Effector memory CD8-positive, alpha-beta T cell (primary cell): ENCODE data around the gene SPATA20.

Experiments
- ATAC-seq: fragments of 150-1000 bp; cut with Tn5 transposase; replicated peaks from 2 replicates; pipeline ENCODE4 v1.10.0; 2021; ENCODE audit warnings: mild to moderate bottlenecking, moderate library complexity
- DNase-seq, 3 experiments: peaks; one replicate each; pipeline ENCODE4 v3.0.0; 2021
- H3K27ac Mint-ChIP-seq, 2 donors: one replicate each; pipeline ENCODE4 v1.8.0; 2022; ENCODE audit warnings: mild to moderate bottlenecking in 2 of 2, mixed read lengths in 2 of 2, moderate library complexity in 2 of 2
- H3K27me3 Mint-ChIP-seq, 2 donors: one replicate each; pipeline ENCODE4 v1.8.0; 2022; ENCODE audit warnings: mixed read lengths in 2 of 2
- H3K36me3 Mint-ChIP-seq: one replicate; pipeline ENCODE4 v1.8.0; 2022; ENCODE audit warnings: mild to moderate bottlenecking, moderate library complexity, mixed read lengths; ENCODE audit not compliant: insufficient read depth
- H3K4me1 Mint-ChIP-seq, 2 donors: one replicate each; pipeline ENCODE4 v1.8.0; 2022; ENCODE audit warnings: low read depth in 2 of 2, mixed read lengths in 2 of 2
- H3K4me3 Mint-ChIP-seq, 2 donors: one replicate each; pipeline ENCODE4 v1.8.0; 2022; ENCODE audit warnings: mild to moderate bottlenecking in 2 of 2, mixed read lengths in 2 of 2, moderate library complexity in 2 of 2
- H3K9me3 Mint-ChIP-seq, 2 donors: one replicate each; pipeline ENCODE4 v1.8.0; 2022; ENCODE audit warnings: mixed read lengths in 2 of 2

Gene SPATA20

GRCh38 chr17:50560931-50561745 lies 14.2 kb downstream of the SPATA20 start:
- peaks cover 10% of the 10 kb centered on the region for H3K36me3 Mint-ChIP-seq
- peaks cover 22 to 29% of the 10 kb centered on the region in 2 donors for H3K4me1 Mint-ChIP-seq
- H3K27ac Mint-ChIP-seq: no peak overlapping the region
- peak overlapping the region; percentile 82 to 86 for H3K4me3 Mint-ChIP-seq
- ATAC-seq: peak; percentile 25
- H3K9me3 Mint-ChIP-seq: no peaks in the 10 kb centered on the region
- H3K27me3 Mint-ChIP-seq: peaks cover 60 to 86% of the 10 kb centered on the region in 2 donors
- peak in 1 of 3 experiments; percentile 16 for DNase-seq

- H3K4me3 Mint-ChIP-seq: peak overlapping the region; percentile 82 to 86
- DNase-seq (no peak), ATAC-seq (no peak)
- H3K4me1 Mint-ChIP-seq: peaks cover 22 to 29% of the 10 kb centered on the region in 2 donors
- peaks cover 10% of the 10 kb centered on the region for H3K36me3 Mint-ChIP-seq
- no peaks in the 10 kb centered on the region for H3K9me3 Mint-ChIP-seq
- H3K27ac Mint-ChIP-seq: no peak overlapping the region
- H3K27me3 Mint-ChIP-seq: peaks cover 66 to 87% of the 10 kb centered on the region in 2 donors
Observed at GRCh38 chr17:50561746-50562141, 14.8 kb downstream of the SPATA20 start.

- DNase-seq (peak in 1 of 3 experiments; percentile 31), ATAC-seq (peak; percentile 3)
- Mint-ChIP-seq H3K4me3 (peak overlapping the region; percentile 65 to 86), H3K36me3 (peaks cover 10% of the 10 kb centered on the region), H3K9me3 (no peaks in the 10 kb centered on the region), H3K4me1 (peaks cover 22 to 29% of the 10 kb centered on the region in 2 donors), H3K27ac (no peak overlapping the region), H3K27me3 (peaks cover 73 to 87% of the 10 kb centered on the region in 2 donors)
Observed at GRCh38 chr17:50562242-50563091, 15.5 kb downstream of the SPATA20 start.

- no peak for DNase-seq
- Mint-ChIP-seq H3K9me3 (no peaks in the 10 kb centered on the region), H3K27me3 (peaks cover 79 to 87% of the 10 kb centered on the region in 2 donors), H3K27ac (no peak overlapping the region), H3K4me1 (peaks cover 26 to 29% of the 10 kb centered on the region in 2 donors), H3K36me3 (peaks cover 10% of the 10 kb centered on the region), H3K4me3 (no peak overlapping the region)
- no peak for ATAC-seq
Observed at GRCh38 chr17:50563092-50563511, 16.1 kb downstream of the SPATA20 start.

GRCh38 chr17:50564916-50565315 lies 17.9 kb downstream of the SPATA20 start:
- H3K36me3 Mint-ChIP-seq: peaks cover 2% of the 10 kb centered on the region
- DNase-seq: no peak

GRCh38 chr17:50565402-50566350 lies 18.7 kb downstream of the SPATA20 start:
- peak in 1 of 3 experiments; percentile 15 for DNase-seq
- no peaks in the 10 kb centered on the region for H3K9me3 Mint-ChIP-seq
- peak; percentile 55 for ATAC-seq
- peaks cover 65 to 81% of the 10 kb centered on the region in 2 donors for H3K27me3 Mint-ChIP-seq
- H3K27ac Mint-ChIP-seq: peak overlapping the region; percentile 38 to 66
- peaks cover 2% of the 10 kb centered on the region for H3K36me3 Mint-ChIP-seq
- no peak overlapping the region for H3K4me3 Mint-ChIP-seq
- peaks cover 14% of the 10 kb centered on the region in 2 donors for H3K4me1 Mint-ChIP-seq

More at GRCh38 chr17:50564916-50565315, 17.9 kb downstream of the SPATA20 start:
- H3K27ac Mint-ChIP-seq: no peak overlapping the region
- H3K27me3 Mint-ChIP-seq: peaks cover 67 to 79% of the 10 kb centered on the region in 2 donors
- no peak overlapping the region for H3K4me3 Mint-ChIP-seq
- H3K9me3 Mint-ChIP-seq: no peaks in the 10 kb centered on the region
- no peak for ATAC-seq
- peaks cover 17 to 18% of the 10 kb centered on the region in 2 donors for H3K4me1 Mint-ChIP-seq

GRCh38 chr17:50566886-50567285 lies 19.9 kb downstream of the SPATA20 start:
- H3K27me3 Mint-ChIP-seq: peaks cover 75 to 91% of the 10 kb centered on the region in 2 donors
- ATAC-seq (no peak), DNase-seq (no peak)
- H3K27ac Mint-ChIP-seq: peak overlapping the region in 1 of 2 donors; percentile 66
- peaks cover 2% of the 10 kb centered on the region for H3K36me3 Mint-ChIP-seq
- H3K9me3 Mint-ChIP-seq: no peaks in the 10 kb centered on the region
- H3K4me1 Mint-ChIP-seq: peaks cover 14% of the 10 kb centered on the region in 2 donors
- no peak overlapping the region for H3K4me3 Mint-ChIP-seq

- DNase-seq (no peak), ATAC-seq (no peak)
- H3K4me1 Mint-ChIP-seq: peaks cover 8% of the 10 kb centered on the region in 2 donors
- H3K27ac Mint-ChIP-seq: no peak overlapping the region
- no peaks in the 10 kb centered on the region for H3K36me3 Mint-ChIP-seq
- peaks cover 68 to 83% of the 10 kb centered on the region in 2 donors for H3K27me3 Mint-ChIP-seq
- no peak overlapping the region for H3K4me3 Mint-ChIP-seq
- H3K9me3 Mint-ChIP-seq: no peaks in the 10 kb centered on the region
Observed at GRCh38 chr17:50568659-50569058, 21.7 kb downstream of the SPATA20 start.

GRCh38 chr17:50569592-50569991 lies 22.6 kb downstream of the SPATA20 start:
- Mint-ChIP-seq H3K27me3 (peaks cover 59 to 82% of the 10 kb centered on the region in 2 donors), H3K4me3 (no peak overlapping the region), H3K4me1 (peaks cover 8% of the 10 kb centered on the region in 2 donors), H3K27ac (no peak overlapping the region), H3K9me3 (no peaks in the 10 kb centered on the region), H3K36me3 (no peaks in the 10 kb centered on the region)
- ATAC-seq (no peak), DNase-seq (no peak)

GRCh38 chr17:50570032-50570431 lies 23.1 kb downstream of the SPATA20 start:
- Mint-ChIP-seq H3K27me3 (peaks cover 54 to 82% of the 10 kb centered on the region in 2 donors), H3K27ac (peak overlapping the region in 1 of 2 donors; percentile 58), H3K9me3 (no peaks in the 10 kb centered on the region), H3K4me3 (no peak overlapping the region), H3K36me3 (peaks cover 3% of the 10 kb centered on the region), H3K4me1 (peaks cover 6% of the 10 kb centered on the region in 2 donors)
- ATAC-seq (no peak), DNase-seq (no peak)

GRCh38 chr17:50570528-50570927 lies 23.6 kb downstream of the SPATA20 start:
- peaks cover 5% of the 10 kb centered on the region for H3K36me3 Mint-ChIP-seq
- peaks cover 49 to 77% of the 10 kb centered on the region in 2 donors for H3K27me3 Mint-ChIP-seq
- DNase-seq: no peak
- H3K4me3 Mint-ChIP-seq: no peak overlapping the region
- H3K9me3 Mint-ChIP-seq: no peaks in the 10 kb centered on the region
- H3K27ac Mint-ChIP-seq: peak overlapping the region in 1 of 2 donors; percentile 58
- no peak for ATAC-seq
- H3K4me1 Mint-ChIP-seq: peaks cover 4% of the 10 kb centered on the region in 2 donors

- peaks cover under 1 to 4% of the 10 kb centered on the region in 2 donors for H3K4me1 Mint-ChIP-seq
- no peak overlapping the region for H3K4me3 Mint-ChIP-seq
- H3K27me3 Mint-ChIP-seq: peaks cover 38 to 74% of the 10 kb centered on the region in 2 donors
- no peak for DNase-seq
- no peaks in the 10 kb centered on the region for H3K9me3 Mint-ChIP-seq
- H3K27ac Mint-ChIP-seq: no peak overlapping the region
- no peak for ATAC-seq
- H3K36me3 Mint-ChIP-seq: peaks cover 5% of the 10 kb centered on the region
Observed at GRCh38 chr17:50571681-50572080, 24.7 kb downstream of the SPATA20 start.
